ENCODE results near the gene RND3.

The RND3 gene, protein sequence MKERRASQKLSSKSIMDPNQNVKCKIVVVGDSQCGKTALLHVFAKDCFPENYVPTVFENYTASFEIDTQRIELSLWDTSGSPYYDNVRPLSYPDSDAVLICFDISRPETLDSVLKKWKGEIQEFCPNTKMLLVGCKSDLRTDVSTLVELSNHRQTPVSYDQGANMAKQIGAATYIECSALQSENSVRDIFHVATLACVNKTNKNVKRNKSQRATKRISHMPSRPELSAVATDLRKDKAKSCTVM

DNA sequence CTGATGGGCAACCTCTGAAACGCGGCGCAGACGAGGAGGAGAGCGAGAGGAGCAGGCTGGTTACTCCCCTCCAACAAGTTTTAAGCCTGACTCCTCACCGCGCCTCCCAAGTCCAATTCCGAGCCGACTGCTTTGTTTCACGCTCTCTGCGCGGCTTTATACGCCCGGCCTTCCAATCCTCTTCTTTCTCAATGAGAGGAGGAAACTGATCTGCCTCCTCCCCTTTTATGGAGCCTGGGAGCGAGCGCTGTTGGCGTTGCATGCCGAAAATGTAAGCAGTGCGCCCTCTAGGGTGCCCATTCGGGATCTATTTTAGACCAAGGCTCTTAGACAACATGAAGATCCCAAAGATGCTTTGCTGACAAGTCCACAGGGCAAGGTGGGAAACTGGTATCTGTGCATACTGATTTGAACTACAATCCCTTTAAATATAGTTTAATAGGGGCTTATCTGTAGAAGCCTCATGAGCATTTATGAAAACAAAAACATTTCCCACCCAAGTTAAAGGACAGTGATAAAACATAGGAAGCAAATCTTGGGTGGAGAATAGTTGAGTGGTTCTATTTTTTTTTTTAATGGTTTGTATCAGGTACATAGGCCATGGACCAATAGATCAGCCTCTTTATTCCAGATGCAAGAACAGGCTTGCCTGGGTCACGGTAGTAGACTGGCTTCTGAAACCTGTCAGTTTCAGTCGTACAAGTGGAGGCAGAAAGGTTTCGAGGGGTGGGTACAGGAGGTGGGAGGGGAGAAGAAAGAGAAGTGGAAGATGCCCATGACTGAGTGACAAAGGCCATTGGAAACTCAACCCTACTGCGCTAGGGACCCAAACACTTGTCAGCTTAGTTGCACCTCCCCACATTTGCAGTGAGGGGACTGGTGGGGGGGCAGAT is at the start of gene RND3:
Gene RND3, minus strand, starts transcription at position 131 of the 893 bp plus-strand sequence. CDS start 250 bp downstream, outside the sequence.
- DNase-seq, result peak; percentile 87 to 90

DNA sequence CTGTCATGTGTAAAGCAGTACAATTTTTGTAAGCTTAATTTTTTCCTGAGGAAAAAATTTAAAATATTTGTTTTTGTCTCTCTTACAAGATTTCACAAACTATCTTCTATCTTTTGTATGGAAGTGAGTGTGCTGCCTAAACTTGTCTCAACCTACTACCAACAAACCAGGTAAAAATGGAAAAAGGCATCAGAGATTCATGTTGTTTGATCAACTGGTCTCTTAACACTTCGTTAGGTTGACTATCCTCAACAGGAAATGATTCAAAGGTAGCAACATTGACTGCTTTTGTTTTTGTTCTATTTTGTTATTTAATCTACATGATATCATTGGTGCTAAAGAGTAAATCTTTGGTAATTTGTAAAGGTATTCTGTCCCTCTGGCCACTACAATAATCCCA is 47.7 kb upstream of the RND3 start:
- DNase-seq, result no peak

DNA sequence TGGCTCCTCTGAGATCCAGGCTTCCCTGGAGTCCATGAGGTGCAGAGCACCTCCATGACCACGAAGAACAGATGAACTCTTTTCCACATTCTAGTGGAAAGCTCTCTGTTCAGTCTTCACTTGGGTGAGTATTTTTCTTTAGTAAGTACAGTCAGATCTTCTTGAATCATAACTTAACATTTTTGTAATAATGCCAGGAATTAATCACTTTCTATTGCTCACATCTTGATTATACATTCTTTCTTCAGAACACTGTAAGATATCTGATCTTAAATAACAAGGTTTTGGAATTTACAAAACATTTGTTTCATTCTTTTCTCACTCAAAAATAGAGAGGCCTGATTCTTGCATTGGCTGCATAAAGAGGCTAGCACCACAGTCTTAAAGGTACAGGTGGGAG is 45.4 kb upstream of the RND3 start:
- no peak for DNase-seq

DNA sequence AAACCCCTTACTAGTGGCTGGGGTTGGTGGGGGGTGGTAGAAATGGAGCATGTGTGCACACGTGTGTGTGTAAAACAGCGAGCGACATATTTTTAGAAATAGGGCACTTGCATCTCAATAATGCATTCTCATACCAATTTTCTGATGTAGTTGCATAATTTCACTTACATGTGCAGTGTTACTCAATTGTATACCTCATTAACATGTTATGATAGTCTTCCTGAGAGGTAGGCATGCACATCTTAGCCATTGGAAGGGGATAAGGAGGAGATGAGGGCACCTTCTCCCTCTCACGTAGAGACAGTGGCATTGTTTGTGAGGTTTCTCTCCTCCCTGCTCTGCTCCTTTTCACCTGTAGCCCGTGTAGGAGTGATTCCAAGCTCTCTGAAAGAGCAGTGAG is 44.6 kb upstream of the RND3 start:
- DNase-seq, result no peak

DNA sequence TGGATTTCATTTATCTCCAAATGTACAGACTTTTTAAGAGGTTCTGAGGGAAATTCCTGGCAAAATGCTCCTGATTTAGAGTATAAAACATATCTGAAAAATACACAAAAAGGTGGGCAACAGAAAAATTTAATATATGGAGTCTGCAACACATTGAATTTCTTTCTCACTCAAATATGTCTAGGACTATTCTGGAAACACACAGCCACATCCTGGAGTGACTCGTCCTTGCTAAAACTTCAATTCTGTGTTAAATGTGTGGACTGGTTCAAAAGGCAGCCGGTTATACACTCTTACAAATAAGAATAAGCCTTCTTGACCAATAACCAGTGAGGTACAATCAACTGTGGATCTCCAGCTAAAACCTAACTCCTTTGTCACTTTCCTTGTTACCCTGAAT is 44.1 kb upstream of the RND3 start:
- DNase-seq, result no peak

DNA sequence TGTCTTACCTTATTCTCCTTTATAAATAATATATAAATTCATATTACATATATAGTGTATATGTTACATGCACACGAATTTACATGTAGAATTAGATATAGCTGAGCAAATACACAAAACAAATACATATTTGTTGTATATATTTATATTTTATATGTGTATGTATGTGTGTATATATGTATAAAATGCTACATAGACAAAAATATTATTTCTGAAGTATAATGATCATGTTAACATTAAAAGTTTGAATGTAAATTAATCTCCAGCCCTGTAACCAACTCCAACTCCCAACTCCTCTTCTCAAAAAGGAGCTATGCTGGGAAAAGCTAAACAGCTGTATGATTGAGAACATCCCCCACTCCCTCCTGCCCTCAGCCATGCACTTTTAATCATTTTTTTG is 42.7 kb upstream of the RND3 start:
- no peak for DNase-seq

DNA sequence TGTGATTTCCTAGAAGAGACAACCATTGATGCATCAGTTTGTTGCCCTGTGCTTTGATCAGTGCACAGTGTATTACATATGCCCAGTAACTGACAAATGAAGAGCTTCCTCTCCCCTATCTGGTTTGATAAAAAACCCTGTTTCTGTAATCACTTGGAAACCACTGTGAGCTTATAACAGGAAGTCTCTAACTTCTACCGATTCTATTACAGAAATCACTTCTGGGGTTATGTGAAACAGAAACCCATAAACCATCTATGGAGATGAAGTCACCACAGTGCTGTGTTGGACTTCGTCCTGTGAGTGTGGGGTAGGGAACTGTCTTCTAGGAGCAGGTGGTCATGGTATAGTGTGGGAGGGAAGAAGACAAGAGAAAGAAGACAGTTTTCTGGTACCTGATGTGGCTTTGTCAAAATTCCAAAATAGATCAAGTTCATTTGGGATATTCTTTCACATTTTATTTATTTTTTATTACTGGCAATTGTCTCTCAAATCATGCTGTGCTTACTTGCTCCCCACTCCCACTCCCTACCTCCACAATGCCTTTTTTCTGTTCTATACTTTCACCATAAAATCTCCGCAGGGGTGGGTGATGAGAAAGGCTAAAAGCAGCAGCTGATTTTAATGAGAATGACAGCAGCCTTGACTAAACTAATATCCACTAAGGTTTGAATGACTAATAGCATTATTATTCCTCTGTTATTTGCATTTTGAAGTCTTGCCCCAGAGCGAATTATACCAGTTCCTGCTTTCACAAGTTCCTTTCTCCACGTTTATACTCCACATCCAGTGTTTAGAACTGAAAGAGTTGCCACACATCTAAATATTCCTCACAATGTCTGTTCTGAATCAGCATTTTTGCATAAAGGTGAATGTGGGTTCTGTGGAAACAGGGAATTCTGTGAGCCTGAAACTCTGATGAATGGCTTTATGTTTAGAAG is 41.7 kb upstream of the RND3 start:
- DNase-seq, result no peak

DNA sequence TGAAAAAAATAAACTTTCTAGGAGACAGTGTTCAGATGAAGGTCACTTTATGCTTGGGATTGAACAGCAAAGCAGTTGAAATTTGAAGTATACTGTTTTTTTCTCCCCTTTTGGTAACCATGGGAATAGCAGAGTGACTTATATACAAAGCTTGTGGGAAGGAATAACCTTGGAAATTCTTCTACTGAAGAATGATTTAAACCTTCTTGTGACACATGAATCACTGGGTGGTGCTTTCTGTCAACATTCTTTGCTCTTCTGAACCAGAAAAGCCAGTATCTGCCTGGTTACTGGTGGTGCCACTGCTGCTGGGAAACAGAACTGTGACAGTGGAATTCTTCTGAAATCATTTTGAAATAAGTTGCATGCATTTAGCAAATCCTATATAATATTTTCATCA is 39.4 kb upstream of the RND3 start:
- DNase-seq, result no peak

DNA sequence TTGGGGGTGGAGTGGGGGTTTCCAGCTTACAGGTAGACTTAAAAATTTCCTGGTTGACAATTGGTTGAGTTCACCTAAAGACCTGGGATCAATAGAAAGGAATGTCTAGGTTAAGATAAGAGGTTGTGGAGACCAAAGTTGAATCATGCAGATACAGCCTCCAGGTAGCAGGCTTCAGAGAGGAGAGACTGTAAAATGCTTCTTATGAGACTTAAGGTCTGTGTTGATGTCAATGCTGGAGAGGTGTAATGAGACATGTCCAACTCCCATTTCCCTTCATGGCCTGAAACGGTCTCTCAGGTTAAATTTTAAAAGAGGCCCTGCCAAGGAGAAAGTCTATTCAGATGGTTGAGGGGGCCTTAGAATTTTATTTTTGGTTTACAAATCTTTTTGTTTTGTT is 38.5 kb upstream of the RND3 start:
- DNase-seq, result no peak

DNA sequence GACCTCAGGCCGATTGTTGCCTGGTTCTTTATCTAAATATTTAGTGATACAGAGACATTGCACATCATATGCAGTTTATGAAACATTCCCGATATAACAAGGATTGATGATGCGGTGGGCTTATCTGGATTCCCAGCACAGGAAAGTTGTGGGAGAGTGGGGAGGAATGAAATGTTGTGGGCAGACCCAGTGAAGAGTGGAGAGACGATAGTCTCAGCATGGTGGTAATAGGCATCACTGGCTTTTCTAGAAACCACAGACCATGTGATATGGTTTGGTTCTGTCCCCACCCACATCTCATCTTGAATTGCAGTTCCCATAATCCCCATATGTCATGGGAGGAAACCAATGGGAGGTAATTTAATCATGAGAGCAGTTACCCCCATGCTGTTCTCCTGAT is 34.8 kb upstream of the RND3 start:
- DNase-seq, result no peak

DNA sequence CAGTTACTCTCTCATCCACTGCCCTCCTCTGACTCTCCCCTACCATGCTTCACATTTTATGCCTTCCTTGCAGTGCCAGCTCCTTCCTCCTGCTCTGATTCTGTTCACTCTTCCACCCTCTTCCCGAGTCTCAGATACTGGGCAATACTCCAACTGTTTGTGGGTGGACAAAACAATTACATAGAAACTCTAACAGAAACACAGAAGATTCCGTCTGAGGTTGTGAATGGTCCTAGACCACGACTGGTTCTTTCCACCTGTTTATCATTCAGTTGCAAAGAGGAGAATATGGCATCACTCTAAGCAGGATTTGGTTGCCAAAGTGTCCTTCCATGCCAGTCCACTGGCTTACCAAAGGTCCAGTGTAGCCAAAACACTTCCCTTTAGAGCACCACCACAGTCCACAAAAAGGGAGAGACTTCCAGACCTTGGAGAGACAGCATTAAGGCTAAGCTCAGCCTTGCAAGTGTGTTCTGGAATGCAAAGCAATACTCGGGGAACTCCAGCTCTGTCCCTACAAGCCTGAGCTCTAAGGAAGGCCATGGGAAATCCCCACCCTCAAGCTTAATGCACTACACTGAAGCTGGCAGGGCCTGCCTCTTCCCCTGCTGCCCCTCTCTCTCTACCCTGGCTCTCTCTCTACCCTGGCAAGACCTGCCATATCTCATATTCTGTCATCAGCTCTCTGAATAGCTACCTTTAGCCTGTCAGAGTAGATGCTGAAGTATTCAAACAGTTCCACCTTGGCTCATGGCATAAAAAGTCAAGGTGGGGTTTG is 33.6 kb upstream of the RND3 start:
- DNase-seq, result no peak

DNA sequence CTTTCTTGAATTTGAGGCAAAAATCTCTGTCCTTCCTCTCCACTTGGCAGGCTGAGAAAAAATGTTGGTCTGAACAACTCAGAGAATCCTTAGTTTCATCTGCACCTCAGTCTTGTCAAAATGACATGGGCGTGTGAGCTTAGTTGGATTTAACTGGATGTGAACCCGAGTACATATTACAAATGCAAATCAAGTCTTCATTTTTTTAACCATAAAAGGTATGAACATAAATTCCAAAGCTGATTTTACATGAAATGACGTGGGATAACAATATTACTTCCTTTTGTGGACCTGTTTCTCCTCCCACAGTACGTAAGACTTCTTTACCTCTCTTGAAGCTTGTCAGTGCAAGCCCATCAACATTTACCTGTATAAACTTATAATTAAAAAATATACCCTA is 32.6 kb upstream of the RND3 start:
- DNase-seq, result no peak

DNA sequence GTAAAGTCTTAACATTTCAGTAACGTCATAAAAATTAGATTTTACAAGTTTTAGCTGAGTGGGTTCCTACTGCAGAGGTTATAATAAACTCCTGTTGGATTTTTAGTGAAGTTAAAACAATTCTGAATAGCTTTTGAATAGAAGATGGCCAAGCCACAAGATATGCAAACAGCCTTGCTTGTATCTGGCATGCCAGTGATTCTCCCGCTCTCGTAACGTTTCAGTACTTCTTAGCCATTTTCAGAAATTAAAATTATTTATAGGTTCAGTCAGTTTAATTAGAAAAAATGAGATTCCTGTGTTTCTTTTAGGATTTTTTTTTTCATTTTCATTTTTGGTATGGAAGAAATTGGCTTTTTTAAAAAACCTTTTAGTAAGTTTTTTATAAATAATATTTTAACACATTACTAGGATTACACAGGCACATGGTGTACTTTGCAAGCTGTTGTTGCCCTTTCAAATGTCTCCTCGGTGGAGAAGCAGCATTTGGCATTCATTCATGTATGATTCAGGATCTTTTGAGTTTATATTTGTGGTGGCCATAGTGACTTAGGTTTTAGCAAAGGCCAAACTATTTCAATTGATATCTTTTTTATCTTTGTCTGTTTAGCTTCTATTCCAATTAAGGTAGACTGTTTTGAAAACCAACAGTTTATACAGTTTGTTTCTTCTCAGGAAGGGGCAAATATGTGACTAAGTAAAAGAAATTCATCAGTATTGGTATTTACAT is 30.6 kb upstream of the RND3 start:
- DNase-seq, result no peak

DNA sequence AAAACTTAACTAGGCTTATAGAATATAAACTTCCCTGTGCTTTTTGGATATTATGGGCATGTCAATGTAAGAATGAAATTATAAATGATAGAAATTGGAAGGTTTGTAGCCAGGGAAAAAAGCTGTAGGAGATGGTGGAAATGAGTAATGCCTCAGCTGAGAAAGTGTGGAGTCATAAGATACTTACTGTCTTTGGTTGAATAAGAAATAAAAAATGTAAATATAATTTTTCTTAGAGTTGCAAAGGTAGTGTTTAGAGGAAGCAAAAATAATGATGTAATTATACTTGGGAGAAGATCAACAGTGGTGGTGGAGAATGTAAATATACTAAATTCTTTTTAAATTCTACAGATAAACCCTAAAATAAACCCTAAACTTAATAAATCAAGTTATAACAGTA is 26.2 kb upstream of the RND3 start:
- DNase-seq, result no peak

DNA sequence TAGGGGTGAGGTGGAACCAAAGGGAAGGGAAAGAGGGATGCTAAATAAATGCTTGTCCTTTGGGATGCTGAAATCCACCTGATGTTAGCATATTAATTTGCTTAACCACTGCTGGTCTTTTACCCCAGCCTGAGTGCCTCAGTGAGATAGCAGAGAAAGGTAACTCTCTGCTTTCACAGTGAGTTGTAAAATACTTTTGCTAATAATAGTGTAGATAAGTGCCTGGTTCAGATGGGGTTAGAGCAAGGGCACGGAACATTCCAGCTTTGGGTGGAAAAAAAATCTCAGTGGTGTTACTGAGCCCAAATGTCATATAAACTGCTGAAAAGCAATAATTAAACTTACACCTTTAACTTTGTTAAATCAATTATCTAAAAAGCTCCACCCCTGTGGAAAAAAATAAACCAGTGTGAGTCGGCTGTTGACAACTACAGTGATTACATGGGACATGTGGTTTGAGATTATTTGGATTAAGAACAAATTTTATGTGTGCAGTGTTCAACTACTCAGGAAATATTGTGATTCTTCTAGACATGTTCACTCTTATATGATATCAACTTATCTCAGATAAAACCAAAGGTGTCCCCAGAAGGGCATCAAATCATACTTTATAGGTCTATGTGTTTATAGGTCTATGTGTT is 21.1 kb upstream of the RND3 start:
- DNase-seq, result no peak

DNA sequence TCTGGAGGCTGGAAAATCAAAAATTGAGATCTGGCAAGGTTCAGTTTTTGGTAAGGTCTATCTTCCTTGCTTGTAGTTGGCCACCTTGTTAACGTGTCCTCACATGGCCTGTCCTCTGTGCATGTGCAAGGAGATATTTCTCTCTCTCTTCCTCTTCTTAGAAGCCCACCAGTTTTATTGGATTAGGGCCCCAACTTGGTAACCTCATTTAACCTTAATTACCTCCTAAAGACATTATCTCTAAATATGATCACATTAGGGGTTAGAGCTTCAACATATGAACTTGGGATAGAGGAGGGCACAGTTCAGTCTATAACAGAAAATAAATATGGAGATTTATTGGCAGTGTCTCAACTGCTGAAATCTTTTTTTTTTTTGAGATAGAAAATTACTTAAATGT is 19.6 kb upstream of the RND3 start:
- DNase-seq, result no peak

DNA sequence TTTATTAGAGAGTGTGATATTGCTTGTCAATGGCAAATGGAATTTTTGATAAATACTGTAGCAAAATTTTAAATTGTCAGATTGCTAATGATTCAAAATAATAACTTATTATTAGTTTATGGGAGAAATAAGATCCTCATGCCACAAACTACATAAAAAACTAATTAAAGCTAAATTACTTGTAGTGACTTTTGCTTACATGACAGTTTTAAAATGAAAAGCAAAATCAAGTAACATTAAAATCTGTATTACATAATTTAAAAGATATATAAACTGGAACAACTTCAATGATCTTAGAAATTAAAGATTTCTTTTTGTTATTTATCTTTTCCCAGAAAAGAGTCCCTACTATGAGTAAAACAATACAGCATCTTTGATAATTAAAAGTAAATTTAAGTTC is 17.7 kb upstream of the RND3 start:
- no peak for DNase-seq

DNA sequence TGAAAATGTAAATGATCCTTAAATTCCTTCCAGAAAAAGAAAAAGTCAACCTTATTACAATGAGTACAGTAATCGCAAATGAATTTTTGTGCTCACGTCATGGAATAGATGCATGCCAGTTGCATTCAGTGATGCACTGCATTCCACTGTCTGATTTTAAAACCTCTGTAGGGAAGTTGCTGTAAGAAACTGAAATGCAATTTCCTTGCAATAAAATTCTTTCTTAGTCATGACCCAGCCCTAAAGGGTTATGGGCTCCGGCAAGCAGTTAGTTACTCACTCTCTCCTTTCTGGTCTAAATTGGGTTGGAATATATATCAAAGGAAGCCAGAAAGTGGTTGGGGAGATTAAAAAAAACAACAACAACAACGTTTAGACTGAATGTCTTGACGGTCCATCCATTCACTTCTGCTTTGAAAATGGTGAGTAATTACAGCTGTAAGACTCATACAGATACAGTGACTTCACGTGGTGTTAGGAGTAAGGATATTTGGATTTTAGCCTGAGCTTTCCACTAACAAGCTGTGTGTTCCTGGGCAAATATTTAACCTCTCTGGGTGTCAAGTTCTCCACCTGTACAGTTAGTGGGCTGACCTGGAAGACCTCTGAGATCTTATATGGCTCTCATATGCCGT is 8.6 kb upstream of the RND3 start:
- DNase-seq, result no peak

DNA sequence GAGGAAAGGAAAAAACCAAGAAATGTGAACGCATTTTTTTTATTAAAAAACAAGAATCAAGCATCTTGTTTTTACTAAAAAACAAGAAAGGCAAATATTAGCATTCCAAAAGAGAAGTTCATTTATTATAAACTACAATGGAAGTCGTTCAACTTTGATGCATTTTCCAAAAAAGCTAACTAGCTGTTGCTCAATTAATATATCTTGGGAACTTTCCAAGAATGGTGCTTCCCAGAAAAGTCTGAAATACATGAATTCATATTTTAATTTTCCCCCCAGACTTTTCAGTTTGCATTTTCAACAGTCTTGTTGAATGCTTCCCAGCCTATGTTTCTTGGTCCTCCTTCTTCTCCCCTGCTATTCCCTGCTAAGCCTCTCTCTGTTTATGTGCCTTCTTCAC is 7.5 kb upstream of the RND3 start:
- DNase-seq, result no peak

DNA sequence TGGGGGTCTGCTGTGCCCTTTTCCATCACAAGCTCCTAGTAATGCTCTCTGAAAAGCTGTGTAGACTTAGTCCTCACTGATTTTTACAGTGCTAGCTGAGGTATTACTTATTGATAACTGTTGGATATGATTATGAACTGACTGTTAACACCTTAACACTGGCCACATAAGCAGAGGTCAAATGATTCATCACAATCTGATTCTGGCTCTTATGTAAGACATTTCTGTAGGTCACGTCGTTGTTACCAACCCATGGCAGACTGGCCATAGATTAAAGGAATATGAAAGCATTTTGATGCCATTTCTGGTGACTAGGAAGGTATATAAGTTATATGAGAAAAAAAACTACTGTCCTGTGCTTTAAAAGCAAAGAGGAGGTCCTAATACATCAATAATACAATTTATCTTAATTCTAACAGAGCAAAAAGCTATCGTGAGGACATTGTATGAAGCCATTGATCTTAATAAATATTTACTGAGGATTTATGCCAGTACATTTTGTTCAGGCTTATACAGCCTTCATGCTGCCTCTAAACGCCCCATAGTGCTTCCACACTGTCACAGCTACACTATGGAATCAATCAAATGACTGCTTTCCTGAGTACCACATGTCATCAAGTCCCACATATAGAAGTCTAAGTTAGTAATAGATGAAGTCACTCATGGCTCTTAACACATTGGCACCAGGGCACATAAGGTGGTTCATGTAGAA is 6.9 kb upstream of the RND3 start:
- DNase-seq, result no peak

Data from NCI-H1930 (cell line).